Pancreas (tissue), 10 donors: ENCODE results near the gene C17orf114.
A peak's percentile ranks its signal among the peaks of the same experiment; 100 is the strongest.

Experiments
- ATAC-seq, 4 donors: fragments of 200-7000 bp; cut with Tn5 transposase; one replicate each; pipeline versions ENCODE4 v1.8.0 to v1.9.1; 2020; ENCODE audit warnings: mild to moderate bottlenecking in 4 of 4, moderate library complexity in 4 of 4
- DNase-seq, 6 donors: peaks; one replicate each; pipeline ENCODE4 v3.0.0-alpha.2; 2020
- FAIRE-seq: peaks from 2 replicates; lab custom pipeline; 2012; peaks lifted over from hg19 to GRCh38; lab: Jason Lieb, UNC
- H3K27ac ChIP-seq, 4 donors: fragments of 200-600 bp; sonication (generic); 1 replicate in 3 of 4; 2 replicates in 1 of 4; pipeline versions ENCODE4 v1.5.0 to v1.8.0; 2020
- H3K27me3 ChIP-seq, 4 donors: fragments of 200-600 bp; one replicate each; pipeline ENCODE4 v1.8.0; 2021
- H3K36me3 ChIP-seq, 3 donors: fragments of 200-600 bp; sonication (generic) in 1 of 3; one replicate each; pipeline versions ENCODE4 v1.5.0 to v1.8.0; 2020 to 2021
- H3K4me1 ChIP-seq, 3 donors: fragments of 200-600 bp; one replicate each; pipeline ENCODE4 v1.8.0; 2021
- H3K4me3 ChIP-seq, 4 donors: fragments of 200-600 bp; sonication (generic) in 2 of 4; one replicate each; pipeline versions ENCODE4 v1.5.0 to v1.8.0; 2020 to 2021
- H3K9me3 ChIP-seq, 4 donors: fragments of 200-600 bp; one replicate each; pipeline ENCODE4 v1.8.0; 2021
- WGBS, 2 donors: extraction: QIAGEN DNeasy Blood & Tissue Kit; methylation state at CpG; one replicate each; pipeline ENCODE4 v1.1.7; 2013; 5-methylcytosine and 5-hydroxymethylcytosine counted together
- intact Hi-C, 3 donors: fragments of 100-400 bp; cut with DNase I; formaldehyde crosslinking; loops; one replicate each; pipeline versions ENCODE4 v1.11.1 to v1.14.2; 2022
- TF ChIP-seq, protein P1 (sequence below), 4 donors: fragments of 200-600 bp; sonication (generic) in 3 of 4; IDR thresholded peaks; one replicate each; pipeline versions ENCODE4 v1.5.0 to v1.8.0; 2021; ENCODE audit warnings: antibody characterized with exemption in 4 of 4
- donor health status: healthy with polysubstance abuse.
- donor health status: DM: no; HTN: no; CAD: no; lungs with moderate emphysema.
- donor health status: DM: no; HTN: no; CAD: no.
- donor health status: control.
- donor health status: control.
- donor health status: Bipolar disorder and iron deficiency.
- donor health status: DM: yes; HTN: yes; CAD: no.
- donor health status: DM: no; HTN: no; CAD: no.
- donor health status: DM: no; HTN: no; CAD: no.
- donor health status: DM: yes; HTN: yes; CAD: no.

C17orf114 gene

DNA sequence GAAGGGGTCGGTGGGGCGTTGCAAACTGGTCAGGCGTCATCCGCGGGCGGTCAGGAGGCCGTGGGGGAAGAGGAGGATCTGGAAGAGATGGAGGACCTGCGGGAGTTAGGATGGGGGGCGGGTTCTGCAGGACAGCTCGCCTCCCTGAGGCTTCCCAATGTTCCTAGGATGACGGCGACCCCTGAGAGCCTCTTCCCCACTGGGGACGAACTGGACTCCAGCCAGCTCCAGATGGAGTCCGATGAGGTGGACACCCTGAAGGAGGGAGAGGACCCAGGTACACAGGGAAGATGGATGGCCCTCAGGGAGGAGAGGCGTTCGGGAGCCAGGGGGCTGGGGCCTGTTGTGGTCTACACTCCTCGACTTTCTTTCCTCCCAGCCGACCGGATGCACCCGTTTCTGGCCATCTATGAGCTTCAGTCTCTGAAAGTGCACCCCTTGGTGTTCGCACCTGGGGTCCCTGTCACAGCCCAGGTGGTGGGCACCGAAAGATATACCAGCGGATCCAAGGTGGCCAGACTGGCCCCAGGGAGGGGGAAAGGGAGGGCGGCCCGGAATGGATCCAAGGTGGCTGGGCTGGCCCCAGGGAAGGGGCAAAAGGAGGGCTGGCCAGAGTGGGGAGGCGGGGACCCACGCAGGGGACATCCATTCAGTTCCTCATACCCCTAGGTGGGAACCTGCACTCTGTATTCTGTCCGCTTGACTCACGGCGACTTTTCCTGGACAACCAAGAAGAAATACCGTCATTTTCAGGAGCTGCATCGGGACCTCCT is 5.7 kb upstream of the C17orf114 start:
- peaks cover 0 to 12% (median 6%) of the 10 kb centered on the region in 3 donors for H3K4me1 ChIP-seq
- peak overlapping the region in 1 of 4 donors; percentile 41 for H3K27ac ChIP-seq
- DNase-seq (peak in 3 of 6 donors; percentile 61 to 75 (median 62)), FAIRE-seq (no peak), ATAC-seq (peak; percentile 3 to 23 (median 16))
- intact Hi-C loops = no loop called here
- H3K9me3 ChIP-seq = no peaks in the 10 kb centered on the region
- H3K27me3 ChIP-seq = no peaks in the 10 kb centered on the region
- no peaks in the 10 kb centered on the region for H3K36me3 ChIP-seq
- peak overlapping the region; percentile 58 to 78 (median 73) for H3K4me3 ChIP-seq
- TF ChIP-seq, protein P1, sequence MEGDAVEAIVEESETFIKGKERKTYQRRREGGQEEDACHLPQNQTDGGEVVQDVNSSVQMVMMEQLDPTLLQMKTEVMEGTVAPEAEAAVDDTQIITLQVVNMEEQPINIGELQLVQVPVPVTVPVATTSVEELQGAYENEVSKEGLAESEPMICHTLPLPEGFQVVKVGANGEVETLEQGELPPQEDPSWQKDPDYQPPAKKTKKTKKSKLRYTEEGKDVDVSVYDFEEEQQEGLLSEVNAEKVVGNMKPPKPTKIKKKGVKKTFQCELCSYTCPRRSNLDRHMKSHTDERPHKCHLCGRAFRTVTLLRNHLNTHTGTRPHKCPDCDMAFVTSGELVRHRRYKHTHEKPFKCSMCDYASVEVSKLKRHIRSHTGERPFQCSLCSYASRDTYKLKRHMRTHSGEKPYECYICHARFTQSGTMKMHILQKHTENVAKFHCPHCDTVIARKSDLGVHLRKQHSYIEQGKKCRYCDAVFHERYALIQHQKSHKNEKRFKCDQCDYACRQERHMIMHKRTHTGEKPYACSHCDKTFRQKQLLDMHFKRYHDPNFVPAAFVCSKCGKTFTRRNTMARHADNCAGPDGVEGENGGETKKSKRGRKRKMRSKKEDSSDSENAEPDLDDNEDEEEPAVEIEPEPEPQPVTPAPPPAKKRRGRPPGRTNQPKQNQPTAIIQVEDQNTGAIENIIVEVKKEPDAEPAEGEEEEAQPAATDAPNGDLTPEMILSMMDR (IDR thresholded peaks at IDR 0.05) = no peak
- 20 to 27% methylated on average over 32 of the region's 32 CpGs for WGBS, 2 donors

DNA sequence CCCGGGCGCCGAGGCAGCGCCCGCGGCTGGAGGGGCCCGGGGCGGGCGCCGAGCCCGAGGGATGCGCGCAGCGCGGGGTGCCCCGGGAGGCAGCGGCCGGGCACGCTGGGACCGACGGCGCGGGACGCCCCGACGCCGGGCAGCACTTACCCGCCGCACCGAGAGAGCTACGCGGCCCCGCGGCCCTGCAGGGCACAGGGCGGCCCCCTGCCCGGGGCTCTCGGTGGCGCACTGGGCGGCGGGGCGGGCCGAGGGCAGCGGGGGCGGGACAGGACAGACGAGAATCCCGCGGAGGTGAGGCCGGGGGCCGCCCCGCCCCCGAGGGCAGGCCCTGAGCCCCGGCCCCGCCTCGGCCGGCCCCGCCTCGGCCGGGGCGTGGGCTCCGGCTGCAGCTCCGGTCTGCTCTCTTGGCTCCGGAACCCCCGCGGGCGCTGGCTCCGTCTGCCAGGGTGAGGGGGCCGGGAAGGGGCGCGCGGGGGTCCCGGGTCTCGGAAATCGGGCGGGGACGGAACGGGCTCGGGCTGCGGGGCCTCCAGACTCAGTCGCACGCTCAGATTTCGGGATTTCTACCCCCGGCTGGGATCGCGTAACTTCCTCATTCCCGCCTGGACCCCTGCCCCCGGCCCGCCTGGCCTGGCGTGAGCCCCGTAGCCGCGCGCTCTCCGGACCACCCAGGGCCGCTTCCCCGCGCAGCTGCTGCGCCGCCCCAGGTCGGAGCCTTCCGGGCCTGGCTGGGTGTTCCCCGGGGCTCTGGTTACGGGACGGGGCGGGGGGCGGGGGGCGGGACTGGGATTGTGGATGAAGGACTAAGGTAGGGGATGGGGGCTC is 4.9 kb upstream of the C17orf114 start, which contains the start of gene PLD2:
Gene PLD2 (plus strand): TSS at position 376 of the 828 bp plus-strand sequence. CDS start 621 bp downstream, outside the sequence.
- TF ChIP-seq, protein P1 (IDR thresholded peaks at IDR 0.05) = no peak
- 0 to 1% methylated on average over 49 to 106 of the region's 106 CpGs for WGBS, 2 donors
- no peaks in the 10 kb centered on the region for H3K36me3 ChIP-seq

DNA sequence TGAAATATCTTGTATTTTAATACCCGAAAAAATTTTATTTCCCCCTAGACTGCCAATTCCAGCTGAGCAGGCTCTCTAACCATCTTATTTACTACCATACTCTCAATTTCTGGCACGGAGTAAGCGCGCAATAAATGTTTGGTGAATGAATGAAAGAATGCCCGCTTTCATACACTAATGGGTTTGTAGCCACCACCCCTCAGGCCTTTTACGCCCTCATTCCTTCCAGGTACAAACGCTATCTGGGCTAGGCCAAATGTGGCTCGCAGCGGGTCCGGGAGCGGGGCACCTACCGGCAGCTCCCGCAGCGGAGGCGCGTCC is 4.3 kb upstream of the C17orf114 start:
- intact Hi-C loops = no loop called here
- TF ChIP-seq, protein P1 (IDR thresholded peaks at IDR 0.05) = no peak
- H3K27me3 ChIP-seq = no peaks in the 10 kb centered on the region
- DNase-seq = no peak
- H3K9me3 ChIP-seq = no peaks in the 10 kb centered on the region
- ATAC-seq = peak in 1 of 4 donors; percentile 0
- no peak for FAIRE-seq
- peak overlapping the region; percentile 58 to 78 (median 73) for H3K4me3 ChIP-seq
- no peaks in the 10 kb centered on the region for H3K36me3 ChIP-seq
- WGBS, 2 donors = 0 to 1% methylated on average over 14 to 16 of the region's 16 CpGs
- H3K4me1 ChIP-seq = peaks cover 0 to 12% (median 6%) of the 10 kb centered on the region in 3 donors
- no peak overlapping the region for H3K27ac ChIP-seq

More for the DNA sequence above, 4.9 kb upstream of the C17orf114 start, which contains the start of gene PLD2:
- no peaks in the 10 kb centered on the region for H3K9me3 ChIP-seq
- no peaks in the 10 kb centered on the region for H3K27me3 ChIP-seq
- intact Hi-C loops = no loop called here
- DNase-seq (peak; percentile 85 to 94 (median 88)), FAIRE-seq (no peak), ATAC-seq (peak; percentile 99)
- peaks cover 0 to 12% (median 6%) of the 10 kb centered on the region in 3 donors for H3K4me1 ChIP-seq
- peak within 1 kb of the TSS; percentile 58 to 78 (median 73) for H3K4me3 ChIP-seq
- peak within 1 kb of the TSS in 3 of 4 donors; percentile 41 to 50 (median 49) for H3K27ac ChIP-seq

DNA sequence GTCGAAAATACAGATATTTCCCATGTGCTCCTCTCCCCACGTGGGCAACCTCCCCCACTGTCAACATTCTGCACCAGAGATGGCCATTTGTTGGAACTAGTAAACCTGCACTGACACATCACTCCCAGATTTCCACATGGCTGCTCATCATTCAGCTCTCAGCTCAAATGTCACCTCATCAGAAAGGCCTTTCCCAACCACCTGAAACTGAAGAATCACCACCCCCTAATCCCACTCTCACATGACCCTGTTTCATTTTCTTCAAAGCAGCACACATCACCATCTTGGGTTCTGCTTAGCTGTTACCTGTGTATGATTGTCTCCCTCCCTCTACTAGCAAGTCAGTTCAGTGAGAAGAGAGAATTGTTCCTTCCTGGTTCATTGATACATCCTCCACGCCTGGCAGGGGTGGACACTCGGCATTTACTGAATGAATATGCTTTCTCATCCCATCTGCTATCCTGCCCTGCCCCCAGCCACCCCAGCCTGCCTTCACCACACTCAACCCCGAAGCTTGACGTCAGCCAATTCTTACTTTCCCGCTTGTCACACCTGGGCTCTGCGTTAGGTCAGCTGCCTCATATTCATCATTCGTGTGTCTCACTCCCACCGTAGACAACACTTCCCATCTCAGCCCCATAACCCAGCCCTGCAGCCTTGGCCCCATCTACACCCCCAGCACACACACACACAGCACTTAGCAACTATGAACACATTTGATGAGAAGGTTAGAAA is 1.5 kb downstream of the C17orf114 start:
- H3K9me3 ChIP-seq = no peaks in the 10 kb centered on the region
- no peaks in the 10 kb centered on the region for H3K36me3 ChIP-seq
- H3K4me3 ChIP-seq = no peak overlapping the region
- WGBS, 2 donors = 72 to 77% methylated on average over 10 of the region's 10 CpGs
- ATAC-seq = no peak
- intact Hi-C loops = no loop called here
- peaks cover 0 to 7% (median 5%) of the 10 kb centered on the region in 3 donors for H3K4me1 ChIP-seq
- no peaks in the 10 kb centered on the region for H3K27me3 ChIP-seq
- peak in 1 of 6 donors; percentile 23 for DNase-seq
- TF ChIP-seq, protein P1 (IDR thresholded peaks at IDR 0.05) = no peak
- FAIRE-seq = no peak
- H3K27ac ChIP-seq = no peak overlapping the region
